ENCODE data around the gene DAB2IP. TPM values are rescaled to one million over a fixed set of nuclear protein-coding genes. Genes with fewer than 3 reads are reported as not detected.

Gene DAB2IP
- total and polyA plus RNA-seq, 2 experiments from 2014 or later: 8.9 to 42.8 TPM

DNA sequence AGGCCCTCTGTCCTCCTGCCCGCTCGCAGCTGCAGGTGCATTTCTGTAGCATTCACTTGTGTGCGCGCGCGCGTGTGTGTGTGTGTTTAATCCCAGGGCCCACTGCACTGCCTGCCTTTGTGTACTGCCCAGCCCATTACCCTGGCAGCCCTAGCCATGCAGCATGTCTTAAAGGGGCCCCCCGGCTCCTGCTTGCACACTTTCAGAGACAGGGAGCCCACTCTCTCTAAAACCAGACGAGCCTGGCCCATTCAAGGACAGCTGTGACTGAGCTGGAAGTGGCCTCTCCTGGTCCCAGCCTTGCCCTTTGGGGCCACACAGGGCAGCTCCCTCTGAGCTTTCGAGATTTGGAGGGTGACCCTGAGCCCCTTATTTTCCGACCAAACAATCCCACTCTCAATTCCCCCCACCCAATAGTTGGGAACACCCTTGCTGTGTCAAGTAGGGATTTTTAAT is 98.9 kb downstream of the DAB2IP start:
- no peaks in the 10 kb centered on the region for H3K9me2 ChIP-seq (ENCODE audit: insufficient read depth)
- no peak overlapping the region for H2AFZ ChIP-seq
- no peak for ATAC-seq
- H3K4me3 Mint-ChIP-seq: no peak overlapping the region
- H3F3A ChIP-seq (replicated peaks; ENCODE audit: low read depth): no peaks in the 10 kb centered on the region
- H3K36me3 Mint-ChIP-seq (ENCODE audit: low read depth): no peaks in the 10 kb centered on the region; the same call in 2 of the 3 replicates
- no peak overlapping the region for H3K4me3 ChIP-seq
- H3K4me1 Mint-ChIP-seq: peaks cover 21% of the 10 kb centered on the region
- no peak overlapping the region for H3K27ac ChIP-seq (ENCODE audit: low read depth)
- no peaks in the 10 kb centered on the region for H3K27me3 ChIP-seq (ENCODE audit: insufficient read depth)
- no peak overlapping the region for H3K4me2 ChIP-seq
- H3K4me1 ChIP-seq (ENCODE audit: insufficient read depth): 0 out of 2 replicates have a peak, but pooled peaks cover 3% of the 10 kb centered on the region
- H3K79me2 ChIP-seq (replicated peaks; ENCODE audit: insufficient read depth): peaks cover 36% of the 10 kb centered on the region
- H4K20me1 ChIP-seq (replicated peaks; ENCODE audit: insufficient read depth): no peaks in the 10 kb centered on the region; the same call in 1 of the 2 replicates
- peaks cover 13% of the 10 kb centered on the region for H3K27me3 Mint-ChIP-seq (ENCODE audit: insufficient read depth, low read depth, poor library complexity)
- TF ChIP-seq ZNF331 (CRISPR knock-in tag; IDR thresholded peaks at IDR 0.05; ENCODE audit: low read depth): no peak
- TF ChIP-seq CREB1 (CRISPR knock-in tag; IDR thresholded peaks at IDR 0.05; ENCODE audit: low read depth): no peak
- TF ChIP-seq, protein P1, sequence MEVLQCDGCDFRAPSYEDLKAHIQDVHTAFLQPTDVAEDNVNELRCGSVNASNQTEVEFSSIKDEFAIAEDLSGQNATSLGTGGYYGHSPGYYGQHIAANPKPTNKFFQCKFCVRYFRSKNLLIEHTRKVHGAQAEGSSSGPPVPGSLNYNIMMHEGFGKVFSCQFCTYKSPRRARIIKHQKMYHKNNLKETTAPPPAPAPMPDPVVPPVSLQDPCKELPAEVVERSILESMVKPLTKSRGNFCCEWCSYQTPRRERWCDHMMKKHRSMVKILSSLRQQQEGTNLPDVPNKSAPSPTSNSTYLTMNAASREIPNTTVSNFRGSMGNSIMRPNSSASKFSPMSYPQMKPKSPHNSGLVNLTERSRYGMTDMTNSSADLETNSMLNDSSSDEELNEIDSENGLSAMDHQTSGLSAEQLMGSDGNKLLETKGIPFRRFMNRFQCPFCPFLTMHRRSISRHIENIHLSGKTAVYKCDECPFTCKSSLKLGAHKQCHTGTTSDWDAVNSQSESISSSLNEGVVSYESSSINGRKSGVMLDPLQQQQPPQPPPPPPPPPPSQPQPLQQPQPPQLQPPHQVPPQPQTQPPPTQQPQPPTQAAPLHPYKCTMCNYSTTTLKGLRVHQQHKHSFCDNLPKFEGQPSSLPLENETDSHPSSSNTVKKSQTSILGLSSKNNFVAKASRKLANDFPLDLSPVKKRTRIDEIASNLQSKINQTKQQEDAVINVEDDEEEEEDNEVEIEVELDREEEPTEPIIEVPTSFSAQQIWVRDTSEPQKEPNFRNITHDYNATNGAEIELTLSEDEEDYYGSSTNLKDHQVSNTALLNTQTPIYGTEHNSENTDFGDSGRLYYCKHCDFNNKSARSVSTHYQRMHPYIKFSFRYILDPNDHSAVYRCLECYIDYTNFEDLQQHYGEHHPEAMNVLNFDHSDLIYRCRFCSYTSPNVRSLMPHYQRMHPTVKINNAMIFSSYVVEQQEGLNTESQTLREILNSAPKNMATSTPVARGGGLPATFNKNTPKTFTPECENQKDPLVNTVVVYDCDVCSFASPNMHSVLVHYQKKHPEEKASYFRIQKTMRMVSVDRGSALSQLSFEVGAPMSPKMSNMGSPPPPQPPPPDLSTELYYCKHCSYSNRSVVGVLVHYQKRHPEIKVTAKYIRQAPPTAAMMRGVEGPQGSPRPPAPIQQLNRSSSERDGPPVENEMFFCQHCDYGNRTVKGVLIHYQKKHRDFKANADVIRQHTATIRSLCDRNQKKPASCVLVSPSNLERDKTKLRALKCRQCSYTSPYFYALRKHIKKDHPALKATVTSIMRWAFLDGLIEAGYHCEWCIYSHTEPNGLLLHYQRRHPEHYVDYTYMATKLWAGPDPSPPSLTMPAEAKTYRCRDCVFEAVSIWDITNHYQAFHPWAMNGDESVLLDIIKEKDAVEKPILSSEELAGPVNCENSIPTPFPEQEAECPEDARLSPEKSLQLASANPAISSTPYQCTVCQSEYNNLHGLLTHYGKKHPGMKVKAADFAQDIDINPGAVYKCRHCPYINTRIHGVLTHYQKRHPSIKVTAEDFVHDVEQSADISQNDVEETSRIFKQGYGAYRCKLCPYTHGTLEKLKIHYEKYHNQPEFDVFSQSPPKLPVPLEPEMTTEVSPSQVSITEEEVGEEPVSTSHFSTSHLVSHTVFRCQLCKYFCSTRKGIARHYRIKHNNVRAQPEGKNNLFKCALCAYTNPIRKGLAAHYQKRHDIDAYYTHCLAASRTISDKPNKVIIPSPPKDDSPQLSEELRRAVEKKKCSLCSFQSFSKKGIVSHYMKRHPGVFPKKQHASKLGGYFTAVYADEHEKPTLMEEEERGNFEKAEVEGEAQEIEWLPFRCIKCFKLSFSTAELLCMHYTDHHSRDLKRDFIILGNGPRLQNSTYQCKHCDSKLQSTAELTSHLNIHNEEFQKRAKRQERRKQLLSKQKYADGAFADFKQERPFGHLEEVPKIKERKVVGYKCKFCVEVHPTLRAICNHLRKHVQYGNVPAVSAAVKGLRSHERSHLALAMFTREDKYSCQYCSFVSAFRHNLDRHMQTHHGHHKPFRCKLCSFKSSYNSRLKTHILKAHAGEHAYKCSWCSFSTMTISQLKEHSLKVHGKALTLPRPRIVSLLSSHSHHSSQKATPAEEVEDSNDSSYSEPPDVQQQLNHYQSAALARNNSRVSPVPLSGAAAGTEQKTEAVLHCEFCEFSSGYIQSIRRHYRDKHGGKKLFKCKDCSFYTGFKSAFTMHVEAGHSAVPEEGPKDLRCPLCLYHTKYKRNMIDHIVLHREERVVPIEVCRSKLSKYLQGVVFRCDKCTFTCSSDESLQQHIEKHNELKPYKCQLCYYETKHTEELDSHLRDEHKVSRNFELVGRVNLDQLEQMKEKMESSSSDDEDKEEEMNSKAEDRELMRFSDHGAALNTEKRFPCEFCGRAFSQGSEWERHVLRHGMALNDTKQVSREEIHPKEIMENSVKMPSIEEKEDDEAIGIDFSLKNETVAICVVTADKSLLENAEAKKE (CRISPR knock-in tag; IDR thresholded peaks at IDR 0.05): no peak
- H3K9me3 Mint-ChIP-seq: no peaks in the 10 kb centered on the region
- H3K36me3 ChIP-seq (ENCODE audit: insufficient read depth): no peaks in the 10 kb centered on the region
- DNase-seq (ENCODE audit: low spot score): no peak
- no peak overlapping the region for H3K27ac Mint-ChIP-seq

DNA sequence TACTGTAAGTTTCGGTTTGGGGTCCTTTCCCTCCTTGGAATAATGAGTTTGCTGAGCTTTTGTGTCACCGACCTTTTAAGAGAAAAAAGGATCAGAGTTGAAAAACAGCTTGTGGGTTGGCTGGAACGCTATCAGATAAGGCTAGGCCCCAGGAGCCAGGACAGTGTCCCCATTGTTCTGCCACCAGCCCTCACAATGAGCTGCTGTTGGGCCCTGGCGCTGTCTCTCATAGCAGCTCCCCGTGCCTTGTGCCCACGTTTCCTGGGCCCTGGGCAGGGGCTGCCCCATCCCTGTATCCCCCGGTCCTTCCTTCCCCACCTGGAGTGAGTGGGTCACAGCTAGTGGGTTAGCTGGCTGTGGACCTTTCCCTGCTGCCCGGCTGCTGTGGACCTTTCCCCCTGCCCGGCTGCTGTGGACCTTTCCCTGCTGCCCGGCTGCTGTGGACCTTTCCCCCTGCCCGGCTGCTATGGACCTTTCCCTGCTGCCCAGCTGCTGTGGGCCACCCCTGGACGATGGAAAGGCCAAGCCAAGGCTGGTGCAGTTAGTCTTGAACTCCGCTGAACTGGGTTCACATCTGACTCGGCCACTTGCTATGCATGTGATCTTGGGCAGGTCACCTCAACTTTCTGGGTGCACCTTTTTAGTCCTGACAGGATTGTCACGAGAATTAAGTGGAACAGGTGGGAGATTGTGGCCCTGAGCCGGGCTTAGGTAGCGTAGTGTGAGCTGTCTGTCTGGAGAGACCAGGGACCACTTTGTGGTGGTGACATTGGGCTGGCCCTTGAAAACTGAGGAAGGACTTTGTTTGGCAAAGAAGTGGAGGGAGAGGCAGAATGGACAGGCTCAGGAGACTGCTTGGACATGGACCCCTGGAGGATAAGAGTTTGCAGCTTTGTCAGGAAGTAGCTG is 99.5 kb downstream of the DAB2IP start:
- H3K36me3 ChIP-seq (ENCODE audit: insufficient read depth): no peaks in the 10 kb centered on the region
- peaks cover 16% of the 10 kb centered on the region for H3K4me1 Mint-ChIP-seq
- ATAC-seq (no peak), DNase-seq (ENCODE audit: low spot score) (no peak)
- no peaks in the 10 kb centered on the region; the same call in 2 of the 3 replicates for H3K36me3 Mint-ChIP-seq (ENCODE audit: low read depth)
- no peaks in the 10 kb centered on the region for H3K9me2 ChIP-seq (ENCODE audit: insufficient read depth)
- no peaks in the 10 kb centered on the region for H3K9me3 Mint-ChIP-seq
- H3K4me3 Mint-ChIP-seq: no peak overlapping the region
- no peak overlapping the region for H2AFZ ChIP-seq
- H3K4me3 ChIP-seq: no peak overlapping the region
- H3K27me3 Mint-ChIP-seq (ENCODE audit: insufficient read depth, low read depth, poor library complexity): peaks cover 13% of the 10 kb centered on the region
- H3K79me2 ChIP-seq (replicated peaks; ENCODE audit: insufficient read depth): peaks cover 31% of the 10 kb centered on the region
- H3K4me2 ChIP-seq: no peak overlapping the region
- H3K4me1 ChIP-seq (ENCODE audit: insufficient read depth): 0 out of 2 replicates have a peak, but pooled peaks cover 3% of the 10 kb centered on the region
- no peak overlapping the region; the same call in 1 of the 2 replicates for H3K27ac Mint-ChIP-seq
- no peaks in the 10 kb centered on the region; the same call in 1 of the 2 replicates for H4K20me1 ChIP-seq (replicated peaks; ENCODE audit: insufficient read depth)
- H3K27ac ChIP-seq (ENCODE audit: low read depth): no peak overlapping the region
- no peaks in the 10 kb centered on the region for H3F3A ChIP-seq (replicated peaks; ENCODE audit: low read depth)
- H3K27me3 ChIP-seq (ENCODE audit: insufficient read depth): no peaks in the 10 kb centered on the region
- TF ChIP-seq ZNF331 (CRISPR knock-in tag; IDR thresholded peaks at IDR 0.05; ENCODE audit: low read depth): no peak
- no peak for TF ChIP-seq EZH2 (IDR thresholded peaks at IDR 0.05; ENCODE audit: low read depth, unreplicated experiment)
- TF ChIP-seq, protein P2, sequence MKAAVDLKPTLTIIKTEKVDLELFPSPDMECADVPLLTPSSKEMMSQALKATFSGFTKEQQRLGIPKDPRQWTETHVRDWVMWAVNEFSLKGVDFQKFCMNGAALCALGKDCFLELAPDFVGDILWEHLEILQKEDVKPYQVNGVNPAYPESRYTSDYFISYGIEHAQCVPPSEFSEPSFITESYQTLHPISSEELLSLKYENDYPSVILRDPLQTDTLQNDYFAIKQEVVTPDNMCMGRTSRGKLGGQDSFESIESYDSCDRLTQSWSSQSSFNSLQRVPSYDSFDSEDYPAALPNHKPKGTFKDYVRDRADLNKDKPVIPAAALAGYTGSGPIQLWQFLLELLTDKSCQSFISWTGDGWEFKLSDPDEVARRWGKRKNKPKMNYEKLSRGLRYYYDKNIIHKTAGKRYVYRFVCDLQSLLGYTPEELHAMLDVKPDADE (IDR thresholded peaks at IDR 0.05): no peak
- TF ChIP-seq, protein P3, sequence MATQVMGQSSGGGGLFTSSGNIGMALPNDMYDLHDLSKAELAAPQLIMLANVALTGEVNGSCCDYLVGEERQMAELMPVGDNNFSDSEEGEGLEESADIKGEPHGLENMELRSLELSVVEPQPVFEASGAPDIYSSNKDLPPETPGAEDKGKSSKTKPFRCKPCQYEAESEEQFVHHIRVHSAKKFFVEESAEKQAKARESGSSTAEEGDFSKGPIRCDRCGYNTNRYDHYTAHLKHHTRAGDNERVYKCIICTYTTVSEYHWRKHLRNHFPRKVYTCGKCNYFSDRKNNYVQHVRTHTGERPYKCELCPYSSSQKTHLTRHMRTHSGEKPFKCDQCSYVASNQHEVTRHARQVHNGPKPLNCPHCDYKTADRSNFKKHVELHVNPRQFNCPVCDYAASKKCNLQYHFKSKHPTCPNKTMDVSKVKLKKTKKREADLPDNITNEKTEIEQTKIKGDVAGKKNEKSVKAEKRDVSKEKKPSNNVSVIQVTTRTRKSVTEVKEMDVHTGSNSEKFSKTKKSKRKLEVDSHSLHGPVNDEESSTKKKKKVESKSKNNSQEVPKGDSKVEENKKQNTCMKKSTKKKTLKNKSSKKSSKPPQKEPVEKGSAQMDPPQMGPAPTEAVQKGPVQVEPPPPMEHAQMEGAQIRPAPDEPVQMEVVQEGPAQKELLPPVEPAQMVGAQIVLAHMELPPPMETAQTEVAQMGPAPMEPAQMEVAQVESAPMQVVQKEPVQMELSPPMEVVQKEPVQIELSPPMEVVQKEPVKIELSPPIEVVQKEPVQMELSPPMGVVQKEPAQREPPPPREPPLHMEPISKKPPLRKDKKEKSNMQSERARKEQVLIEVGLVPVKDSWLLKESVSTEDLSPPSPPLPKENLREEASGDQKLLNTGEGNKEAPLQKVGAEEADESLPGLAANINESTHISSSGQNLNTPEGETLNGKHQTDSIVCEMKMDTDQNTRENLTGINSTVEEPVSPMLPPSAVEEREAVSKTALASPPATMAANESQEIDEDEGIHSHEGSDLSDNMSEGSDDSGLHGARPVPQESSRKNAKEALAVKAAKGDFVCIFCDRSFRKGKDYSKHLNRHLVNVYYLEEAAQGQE (IDR thresholded peaks at IDR 0.05; ENCODE audit: unreplicated experiment): no peak
- TF ChIP-seq POLR2AphosphoS5 (IDR thresholded peaks at IDR 0.05; ENCODE audit: low read depth): no peak

Data from GM23338 (cell line).